HK-2 (cell line): ENCODE results near the gene FFAR4.
"Not testable (repeated sequence)": the region's sequence is repeated elsewhere in the genome, so short reads cannot be mapped to it uniquely, and the experiment has no call there.

Experiments
- DNase-seq: peaks from one replicate; pipeline ENCODE4 v3.0.0-alpha.2; 2018; ENCODE audit not compliant: unreplicated experiment

The FFAR4 gene

GRCh38 chr10:93566435-93567276 is at the start of gene FFAR4:
FFAR4 (plus strand) TSS chr10:93566665; CDS start chr10:93566721, 56 bp downstream.
- DNase-seq, result peak; percentile 40

GRCh38 chr10:93518531-93518930 is 47.9 kb upstream of the FFAR4 start:
- DNase-seq, result no peak

DNA sequence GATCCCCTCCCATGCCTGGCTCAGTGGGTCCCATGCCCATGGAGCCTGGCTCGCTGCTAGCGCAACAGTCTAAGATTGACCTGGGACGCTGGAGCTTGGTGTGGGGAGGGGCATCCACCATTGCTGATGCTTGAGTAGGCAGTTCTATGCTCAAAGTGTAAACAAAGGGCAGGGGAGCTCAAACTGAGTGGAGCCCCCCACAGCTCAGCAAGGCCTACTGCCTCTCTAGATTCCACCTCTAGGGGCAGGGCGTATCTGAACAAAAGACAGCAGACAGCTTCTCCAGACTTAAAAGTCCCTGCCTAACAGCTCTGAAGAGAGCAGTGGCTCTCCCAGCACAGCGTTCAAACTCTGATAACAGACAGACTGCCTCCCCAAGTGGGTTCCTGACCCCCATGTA is 31.2 kb upstream of the FFAR4 start:
- DNase-seq, result no peak

DNA sequence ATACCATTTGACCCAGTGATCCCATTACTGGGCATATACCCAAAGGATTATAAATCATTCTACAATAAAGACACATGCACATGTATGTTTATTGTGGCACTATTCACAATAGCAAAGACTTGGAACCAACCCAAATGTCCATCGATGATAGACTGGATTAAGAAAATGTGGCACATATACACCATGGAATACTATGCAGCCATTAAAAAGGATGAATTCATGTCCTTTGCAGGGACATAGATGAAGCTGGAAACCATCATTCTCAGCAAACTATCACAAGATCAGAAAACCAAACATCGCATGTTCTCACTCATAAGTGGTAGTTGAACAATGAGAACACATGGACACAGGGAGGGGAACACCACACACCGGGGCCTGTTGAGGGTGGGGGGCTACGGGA is 25.6 kb upstream of the FFAR4 start:
- DNase-seq, result not testable (repeated sequence)

GRCh38 chr10:93541402-93542357 is 24.8 kb upstream of the FFAR4 start:
- DNase-seq, result peak; percentile 40

DNA sequence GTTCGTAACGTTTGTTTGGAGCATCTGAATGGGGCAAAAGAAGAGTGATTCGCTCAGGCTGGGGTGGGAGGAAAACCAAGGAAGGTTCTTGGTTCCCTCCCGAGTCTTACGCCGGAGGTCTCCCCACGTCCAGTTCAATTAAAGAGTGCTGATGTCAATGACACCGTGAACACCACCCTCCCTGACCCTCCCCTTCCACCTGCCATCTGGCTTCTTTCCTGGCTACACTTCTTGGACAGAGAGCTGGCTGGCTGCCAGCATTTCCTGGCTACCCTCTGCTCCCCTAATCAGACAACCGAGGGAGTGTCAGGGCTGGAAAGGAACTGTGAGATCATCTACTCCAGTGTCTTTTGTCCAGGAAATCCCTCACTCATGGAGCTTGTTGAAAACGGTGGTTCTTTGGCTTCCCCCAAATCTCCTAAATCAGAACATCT is 24.1 kb upstream of the FFAR4 start:
- DNase-seq, result no peak

GRCh38 chr10:93546995-93547394 is 19.5 kb upstream of the FFAR4 start:
- DNase-seq, result not testable (repeated sequence)

GRCh38 chr10:93547522-93547921 is 18.9 kb upstream of the FFAR4 start:
- DNase-seq, result no peak

DNA sequence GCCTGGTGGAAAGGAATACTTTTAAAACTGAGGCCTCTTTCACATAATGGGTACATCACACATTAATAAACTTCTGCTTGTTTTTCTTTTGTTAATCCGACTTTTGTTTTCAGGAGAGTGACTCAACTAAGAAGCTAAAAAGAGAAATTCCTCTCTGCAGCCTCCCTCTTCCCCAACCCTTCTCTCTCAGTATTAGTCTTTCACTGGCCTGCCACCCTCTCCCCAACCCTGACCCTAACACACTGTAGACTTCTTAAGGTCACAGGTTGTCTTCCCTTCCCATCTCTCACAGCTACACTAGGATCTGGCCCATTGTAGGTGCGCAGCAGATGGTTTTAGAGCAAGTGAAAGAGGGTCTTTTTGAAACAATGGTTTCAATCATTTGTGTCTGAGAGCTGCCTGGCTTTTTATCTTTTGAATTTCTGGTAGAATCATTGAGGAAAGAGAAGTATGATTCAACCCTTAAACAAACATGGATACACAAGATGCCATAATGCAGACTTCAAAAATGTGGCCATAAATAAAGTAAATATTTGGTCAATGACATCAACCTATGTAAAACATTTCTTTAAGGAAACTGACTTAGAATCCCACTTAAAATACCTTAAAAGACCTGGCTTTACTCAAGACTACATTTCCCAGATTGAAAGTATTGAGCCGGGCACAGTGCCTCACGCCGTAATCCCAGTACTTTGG is 17.9 kb upstream of the FFAR4 start:
- DNase-seq, result no peak

DNA sequence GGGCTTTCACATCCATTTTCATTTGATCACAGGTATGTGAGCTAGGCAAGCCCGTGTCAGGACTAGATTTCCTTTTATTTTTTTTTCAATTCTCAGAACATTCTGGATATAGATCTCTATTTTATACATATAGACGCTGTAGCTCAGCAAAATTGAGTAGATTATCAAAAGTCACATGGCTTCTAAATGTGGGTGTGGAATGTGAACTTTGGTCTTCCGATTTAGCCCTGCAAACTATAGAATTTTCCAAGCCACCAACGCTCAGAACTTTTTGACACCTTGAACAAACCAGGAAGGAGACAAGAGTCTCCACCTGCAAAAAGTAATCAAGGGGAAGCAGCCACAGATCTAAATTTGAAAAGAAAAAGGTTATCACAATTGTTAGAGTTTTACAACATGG is 15.9 kb upstream of the FFAR4 start:
- DNase-seq, result no peak

GRCh38 chr10:93552780-93553179 is 13.7 kb upstream of the FFAR4 start:
- DNase-seq, result no peak

DNA sequence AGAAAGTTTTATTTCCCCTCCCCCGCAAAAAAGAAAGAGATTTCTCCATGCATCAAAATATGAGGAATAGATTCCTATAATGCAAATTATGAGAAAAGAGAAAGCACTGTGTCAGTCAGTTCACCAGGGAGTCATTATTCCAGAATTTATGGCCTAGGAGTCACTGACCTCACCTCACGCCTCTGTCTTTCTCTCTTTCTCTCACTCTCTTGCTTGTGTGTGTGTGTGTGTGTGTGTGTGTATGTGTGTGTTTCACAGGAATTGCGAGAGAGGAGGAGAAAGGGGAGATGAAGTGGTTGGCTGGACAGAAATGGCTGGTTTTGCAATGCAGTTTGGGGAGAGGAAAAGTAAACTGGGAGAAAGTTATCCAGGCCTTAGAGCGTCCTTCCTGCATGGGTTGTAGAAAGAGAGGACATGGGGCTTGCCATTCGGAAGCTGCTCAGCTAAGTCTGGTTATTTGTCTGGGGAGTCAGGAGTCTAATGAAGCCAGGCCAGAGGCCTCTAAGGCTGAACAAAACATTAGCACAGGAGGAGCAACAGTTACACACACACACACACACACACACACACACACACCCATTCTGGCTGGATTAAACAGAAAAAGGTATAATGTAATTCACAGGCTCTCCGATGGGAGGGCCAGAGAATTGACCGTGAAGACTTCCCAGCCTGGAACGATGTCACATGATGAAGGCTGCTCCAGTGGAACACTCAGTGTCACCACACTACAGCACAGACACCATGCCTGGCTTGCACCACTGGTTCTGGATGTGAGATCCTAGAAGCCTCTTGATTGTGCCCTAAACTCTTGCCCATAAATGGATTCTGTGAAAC is 12.8 kb upstream of the FFAR4 start:
- DNase-seq, result no peak

GRCh38 chr10:93554316-93554663 is 12.2 kb upstream of the FFAR4 start:
- DNase-seq, result no peak

DNA sequence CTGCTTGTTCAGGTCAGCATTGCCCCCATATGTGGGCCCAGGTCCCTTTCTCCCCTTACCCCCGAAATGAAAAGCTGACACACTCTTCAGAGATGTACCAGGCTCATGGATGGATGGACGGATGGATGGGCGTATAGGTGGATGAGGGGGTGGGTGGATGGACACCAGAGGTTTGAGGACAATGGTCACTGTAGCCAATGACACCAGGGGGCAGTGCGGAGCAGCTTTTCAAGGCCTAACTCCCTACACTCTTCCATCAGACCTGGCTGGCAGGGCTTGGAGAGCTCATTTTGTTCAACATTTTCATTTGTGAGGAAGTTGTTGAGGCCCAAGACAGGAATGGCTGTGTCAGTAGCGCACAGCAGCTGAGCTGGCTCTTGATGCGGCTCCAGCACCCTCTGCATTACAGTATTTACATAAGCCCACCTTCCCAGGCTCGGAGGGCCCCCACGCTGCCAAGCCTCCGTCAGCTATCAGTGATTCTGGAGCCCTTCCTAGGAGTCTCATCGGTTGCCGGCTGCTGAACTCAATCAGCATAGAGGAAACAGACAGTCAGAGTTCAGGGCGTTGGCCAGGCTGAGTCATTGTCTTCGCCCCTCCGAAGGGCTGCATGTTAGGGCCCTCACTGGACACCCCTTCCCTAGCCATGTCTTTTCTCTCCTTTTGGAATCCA is 11.6 kb upstream of the FFAR4 start:
- peak; percentile 75 for DNase-seq

DNA sequence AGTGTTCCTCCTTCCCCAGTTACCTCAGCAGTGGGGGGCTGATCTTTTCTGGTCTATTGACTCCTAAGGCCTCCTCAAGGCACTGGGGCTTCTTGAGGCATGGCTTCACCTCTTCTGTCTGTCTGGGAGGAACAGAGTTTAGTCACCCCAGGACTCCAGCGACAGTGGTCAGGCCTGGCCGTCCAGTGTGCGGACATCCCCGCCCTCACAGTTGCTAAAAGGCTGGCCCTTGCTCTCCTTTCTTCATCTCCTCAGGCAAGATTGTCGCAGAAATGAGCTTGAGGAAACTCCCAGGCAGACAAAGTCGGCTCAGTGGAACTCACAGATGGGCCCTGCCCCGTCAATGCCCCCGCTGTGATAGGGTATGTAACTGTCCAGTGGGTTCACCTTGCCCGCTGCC is 7.0 kb upstream of the FFAR4 start:
- DNase-seq, result no peak

GRCh38 chr10:93560541-93560940 is 5.9 kb upstream of the FFAR4 start:
- DNase-seq, result no peak

DNA sequence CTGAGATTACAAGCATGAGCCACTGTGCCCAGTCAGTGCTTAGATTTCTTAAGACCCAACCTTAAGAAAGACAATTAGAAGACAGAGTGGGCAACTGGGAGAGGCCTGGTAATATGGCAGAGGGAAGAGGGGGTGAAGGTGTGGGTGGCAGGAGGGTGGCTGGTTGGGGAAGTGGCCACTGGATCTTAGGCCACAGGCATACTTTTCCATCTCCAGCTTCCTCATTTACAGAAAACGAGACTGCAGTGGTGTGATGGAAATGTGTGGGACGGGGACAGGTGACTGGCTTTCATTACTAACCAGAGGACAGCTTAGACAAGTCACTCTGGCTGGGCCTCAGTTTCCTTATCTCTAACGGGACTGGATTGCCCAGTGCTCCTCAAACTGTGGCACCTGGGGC is 1.0 kb upstream of the FFAR4 start:
- no peak for DNase-seq

DNA sequence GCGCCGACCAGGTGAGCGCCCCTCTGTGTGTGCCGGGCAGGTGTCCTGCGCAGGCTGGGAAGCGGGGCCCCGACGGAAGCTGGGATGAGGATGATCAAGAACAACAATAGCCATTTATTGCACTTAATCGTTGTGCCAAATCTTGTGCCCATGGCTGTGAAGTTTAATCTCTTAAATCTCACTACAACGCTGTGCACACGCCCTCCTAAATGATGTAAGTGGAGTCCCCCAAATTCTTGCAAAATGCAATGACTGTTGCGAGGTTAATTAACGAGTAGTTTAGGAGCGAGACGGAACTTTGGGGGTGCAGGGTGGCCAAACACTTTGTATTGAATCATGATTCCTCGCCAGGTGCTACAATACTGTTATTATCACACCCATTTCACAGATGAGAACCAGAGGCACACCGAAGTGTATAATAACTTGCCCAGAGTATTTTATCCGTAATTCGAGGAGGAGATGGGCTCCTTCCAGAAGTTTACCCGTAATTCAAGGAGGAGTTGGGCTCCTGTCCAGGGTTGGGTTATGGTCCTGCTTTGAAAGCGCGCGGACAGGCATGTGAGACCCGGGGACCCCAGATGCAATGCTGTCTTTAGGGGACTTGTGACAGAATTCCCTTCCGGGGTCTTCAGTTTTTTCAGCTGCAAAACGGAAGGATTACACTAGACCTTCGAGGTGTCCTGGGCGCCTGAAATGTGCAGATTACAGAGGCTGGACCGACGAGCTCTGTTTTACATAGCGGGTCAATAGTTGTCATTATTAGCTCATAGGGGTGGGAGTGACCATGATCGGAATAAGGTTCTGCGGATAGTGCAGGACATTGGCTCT is 1.0 kb downstream of the FFAR4 start:
- no peak for DNase-seq

DNA sequence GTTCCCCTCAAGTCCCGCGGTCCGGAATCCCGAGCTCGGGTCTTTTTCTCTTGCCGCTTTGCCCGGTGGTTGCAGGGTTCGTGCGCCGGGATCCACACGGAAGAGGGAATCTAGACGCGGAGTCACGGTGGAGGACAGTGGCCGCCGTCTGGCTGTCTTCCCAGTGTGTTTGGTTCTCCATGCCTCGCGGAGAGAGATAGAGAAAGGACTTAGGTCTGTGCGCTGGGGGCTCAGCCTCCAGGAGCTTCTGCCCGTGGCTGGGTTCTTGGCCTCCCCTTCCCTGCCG is 1.6 kb downstream of the FFAR4 start:
- DNase-seq, result no peak

DNA sequence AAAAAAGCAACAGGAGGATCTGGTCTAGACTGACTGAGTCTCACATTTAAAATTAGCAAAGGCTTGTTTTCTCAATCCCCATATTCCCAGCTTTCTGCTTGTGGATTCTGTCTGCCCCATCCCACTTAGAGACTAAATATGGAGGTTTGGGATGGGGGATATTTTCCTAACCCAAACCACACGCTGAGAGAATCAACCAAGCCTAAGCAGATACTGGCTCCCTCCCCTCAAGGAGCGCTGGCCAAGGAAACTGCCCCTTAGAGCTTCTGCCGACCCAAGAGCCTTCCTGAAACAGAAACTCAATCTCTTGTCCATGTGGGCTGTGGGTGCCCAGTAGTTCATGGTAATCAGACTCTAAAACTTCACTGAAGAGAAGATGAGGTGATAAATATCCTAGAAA is 3.9 kb downstream of the FFAR4 start:
- DNase-seq, result no peak
